ENCODE data around the gene TBX4.

Gene TBX4

DNA sequence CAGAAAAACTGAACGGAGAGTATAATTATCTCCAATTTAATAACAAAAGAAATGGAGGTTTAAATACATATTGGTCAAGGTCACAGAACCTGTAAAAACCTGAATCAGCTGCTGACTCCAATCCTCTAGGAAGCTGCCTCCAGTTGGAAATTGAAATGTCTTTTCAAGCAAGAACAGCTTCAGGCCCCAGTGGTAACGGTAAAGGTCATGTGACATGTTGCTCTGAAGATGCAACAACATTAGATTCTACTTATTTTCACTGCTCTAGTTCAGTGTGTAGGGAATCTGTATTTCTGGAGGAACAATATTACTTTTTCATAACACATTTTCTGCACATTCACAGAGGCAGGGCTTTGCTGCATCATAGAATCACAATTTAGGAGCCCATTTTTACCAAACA lies 58.8 kb downstream of the TBX4 start:
- H3K4me3 ChIP-seq (ENCODE audit: low read depth, low read length): no peak overlapping the region
- no peak for DNase-seq
- no peak overlapping the region for H3K27ac ChIP-seq
- in situ Hi-C loops (cut with HindIII; ENCODE audit: low pct_ligation_motif_present, low sequenced_read_pairs): no loop called here
- no peaks in the 10 kb centered on the region for H3K36me3 ChIP-seq (replicated peaks)
- H3K27me3 ChIP-seq (replicated peaks): peaks cover 4% of the 10 kb centered on the region
- no peak for TF ChIP-seq CTCF (IDR thresholded peaks at IDR 0.05; ENCODE audit: low read depth, low read length, missing control alignments)

DNA sequence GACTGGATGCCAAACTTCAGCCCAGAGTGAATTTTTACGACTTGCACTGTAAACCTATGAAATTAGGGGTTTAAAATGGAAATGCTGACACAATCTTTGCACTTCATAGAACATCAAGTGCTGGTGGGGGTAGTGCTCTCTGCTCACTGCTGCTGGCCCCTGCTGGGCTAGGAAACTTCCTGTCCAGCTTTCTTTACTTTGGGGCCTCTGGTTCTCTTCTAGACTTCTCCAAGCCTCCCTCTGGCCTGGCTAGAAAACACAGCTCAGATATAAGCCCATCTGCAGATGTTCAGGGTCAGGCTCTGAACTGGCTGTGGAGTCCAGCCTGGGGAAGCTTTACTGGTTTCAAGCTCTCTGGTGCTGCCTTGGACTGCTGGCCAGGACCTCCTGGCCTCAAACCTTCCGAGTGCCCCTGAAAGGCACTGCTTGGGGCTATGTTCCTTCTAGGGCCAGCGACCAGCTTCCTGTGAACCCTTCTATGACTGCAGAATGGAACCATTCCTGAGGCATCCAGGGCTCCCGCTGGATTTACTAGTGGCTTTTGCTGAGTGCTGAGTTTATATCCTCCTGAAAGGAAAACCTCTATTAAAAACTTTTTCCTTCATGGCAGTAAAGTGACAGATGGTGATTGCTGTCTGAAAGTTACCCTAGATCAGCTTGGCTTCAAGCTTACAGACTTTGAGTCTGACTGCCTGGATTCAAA lies 59.4 kb downstream of the TBX4 start:
- in situ Hi-C loops (cut with HindIII; ENCODE audit: low pct_ligation_motif_present, low sequenced_read_pairs): no loop called here
- Histone ChIP-seq H3K27ac (no peak overlapping the region), H3K4me3 (ENCODE audit: low read depth, low read length) (no peak overlapping the region), H3K27me3 (replicated peaks) (peaks cover 4% of the 10 kb centered on the region), H3K36me3 (replicated peaks) (no peaks in the 10 kb centered on the region)
- no peak for DNase-seq
- TF ChIP-seq CTCF (IDR thresholded peaks at IDR 0.05; ENCODE audit: low read depth, low read length, missing control alignments): no peak

DNA sequence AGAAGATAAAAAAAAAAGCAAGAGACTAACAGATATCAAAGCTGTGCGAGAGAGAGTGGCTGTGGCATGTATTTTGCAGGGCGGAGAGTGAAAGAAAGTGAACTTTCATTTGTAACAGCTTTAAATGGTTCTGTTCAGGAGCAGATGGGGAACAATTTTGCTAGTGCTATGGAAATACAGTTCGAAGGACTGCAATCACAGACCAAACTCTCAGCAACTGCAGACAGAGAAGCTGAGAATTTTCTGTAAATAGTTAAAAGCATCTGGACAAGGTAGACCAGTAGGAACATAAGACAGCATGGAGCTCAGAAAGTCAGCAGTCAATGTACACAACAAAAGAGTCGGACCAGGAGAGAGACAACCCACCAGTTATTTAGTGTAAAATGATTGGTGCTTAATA lies 62.3 kb downstream of the TBX4 start:
- no peak overlapping the region for H3K4me3 ChIP-seq (ENCODE audit: low read depth, low read length)
- peaks cover 3% of the 10 kb centered on the region for H3K27me3 ChIP-seq (replicated peaks)
- no peak overlapping the region for H3K27ac ChIP-seq
- TF ChIP-seq CTCF (IDR thresholded peaks at IDR 0.05; ENCODE audit: low read depth, low read length, missing control alignments): no peak
- no peaks in the 10 kb centered on the region for H3K36me3 ChIP-seq (replicated peaks)
- DNase-seq: no peak
- in situ Hi-C loops (cut with HindIII; ENCODE audit: low pct_ligation_motif_present, low sequenced_read_pairs): no loop called here

- Histone ChIP-seq H3K27me3 (replicated peaks) (peaks cover 3% of the 10 kb centered on the region), H3K36me3 (replicated peaks) (no peaks in the 10 kb centered on the region), H3K4me3 (ENCODE audit: low read depth, low read length) (no peak overlapping the region), H3K27ac (no peak overlapping the region)
- in situ Hi-C loops (cut with HindIII; ENCODE audit: low pct_ligation_motif_present, low sequenced_read_pairs): no loop called here
- TF ChIP-seq CTCF (IDR thresholded peaks at IDR 0.05; ENCODE audit: low read depth, low read length, missing control alignments): no peak
- DNase-seq: no peak
Measured at GRCh38 chr17:61517265-61517664, 65.0 kb downstream of the TBX4 start.

DNA sequence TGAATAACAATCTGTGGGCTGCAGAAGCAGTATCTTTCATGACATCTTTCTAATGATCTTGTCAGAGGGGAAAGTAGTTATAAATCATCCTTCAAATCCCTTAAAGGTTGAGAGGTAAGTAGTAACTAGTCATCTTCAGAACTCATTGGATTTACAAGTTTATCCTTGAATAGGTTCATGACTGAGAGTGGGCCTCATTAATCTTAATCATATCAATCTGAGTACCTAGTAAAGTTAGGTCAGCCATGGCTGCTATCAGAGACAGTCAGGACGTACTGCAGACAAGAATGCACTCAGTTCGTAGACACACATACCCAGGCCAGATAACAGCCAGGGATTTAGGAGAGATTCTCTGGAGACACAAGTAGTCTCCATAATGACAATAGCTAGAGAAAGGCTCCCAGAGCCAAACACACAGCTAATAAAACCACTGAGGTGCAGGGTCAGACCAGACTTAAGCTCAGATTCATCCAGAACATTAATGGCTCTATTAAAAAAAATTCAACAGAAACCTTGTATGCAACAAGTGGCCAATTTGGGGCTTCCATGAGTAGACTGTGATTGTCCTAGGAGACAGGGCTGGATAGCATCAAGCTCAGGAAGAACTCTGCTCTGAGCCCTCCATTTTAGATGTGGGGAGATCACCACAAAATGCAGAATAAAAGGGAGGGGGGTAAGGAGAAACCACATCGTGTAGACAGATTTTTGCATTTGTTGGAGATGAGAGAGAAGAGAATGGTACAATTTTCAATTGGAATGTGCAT lies 65.8 kb downstream of the TBX4 start:
- no peak for TF ChIP-seq CTCF (IDR thresholded peaks at IDR 0.05; ENCODE audit: low read depth, low read length, missing control alignments)
- in situ Hi-C loops (cut with HindIII; ENCODE audit: low pct_ligation_motif_present, low sequenced_read_pairs): no loop called here
- no peak overlapping the region for H3K27ac ChIP-seq
- H3K27me3 ChIP-seq (replicated peaks): peaks cover 3% of the 10 kb centered on the region
- no peak for DNase-seq
- no peak overlapping the region for H3K4me3 ChIP-seq (ENCODE audit: low read depth, low read length)
- H3K36me3 ChIP-seq (replicated peaks): no peaks in the 10 kb centered on the region

Data from brain microvascular endothelial cell (primary cell).